GM18499 (cell line): ENCODE data around the gene TPP1.

Experiments used
- ATAC-seq: cut with Tn5 transposase; IDR thresholded peaks from one replicate; pipeline ENCODE4 v1.9.1; 2021; ENCODE audit warnings: moderate number of reproducible peaks; ENCODE audit not compliant: insufficient read depth, unreplicated experiment

Gene TPP1

DNA sequence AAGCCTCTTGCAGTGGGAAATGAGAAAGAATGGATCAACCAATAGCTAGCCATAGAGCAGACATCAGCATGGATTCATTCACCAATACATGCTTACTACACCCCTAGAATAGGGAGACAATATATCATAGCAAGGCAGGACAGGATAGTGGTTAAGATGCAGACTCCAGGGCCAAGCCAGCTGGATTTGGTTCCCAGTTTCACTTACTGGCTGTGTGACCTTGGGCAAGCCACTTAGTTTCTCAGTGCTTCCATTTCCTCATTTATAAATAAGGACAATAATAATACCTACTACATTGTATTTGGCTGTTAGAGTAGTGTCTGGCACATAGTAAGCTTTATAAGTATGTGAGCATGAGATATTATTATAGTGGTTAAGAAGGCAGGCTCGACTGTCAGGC is 29.3 kb upstream of the TPP1 start:
- no peak for ATAC-seq

DNA sequence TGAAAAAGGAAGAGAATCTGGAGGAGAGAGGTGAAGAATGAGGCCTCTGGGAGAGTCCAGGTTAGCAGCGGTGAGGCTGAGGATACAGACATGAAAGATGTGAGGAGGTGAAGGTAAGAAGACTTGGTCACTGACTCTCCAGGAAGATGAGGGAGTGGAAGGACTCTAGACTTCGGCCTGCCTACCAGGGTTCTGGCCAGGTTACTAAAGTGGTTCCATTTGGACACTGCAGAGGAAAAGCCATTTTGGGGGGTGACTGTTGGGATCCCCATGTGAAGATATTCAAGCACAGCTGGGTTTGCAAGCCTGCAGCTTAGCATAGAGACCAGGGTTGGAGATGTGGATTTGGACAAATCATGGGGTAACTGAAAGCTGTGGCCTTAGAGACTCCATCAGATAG is 28.6 kb upstream of the TPP1 start:
- ATAC-seq = no peak

DNA sequence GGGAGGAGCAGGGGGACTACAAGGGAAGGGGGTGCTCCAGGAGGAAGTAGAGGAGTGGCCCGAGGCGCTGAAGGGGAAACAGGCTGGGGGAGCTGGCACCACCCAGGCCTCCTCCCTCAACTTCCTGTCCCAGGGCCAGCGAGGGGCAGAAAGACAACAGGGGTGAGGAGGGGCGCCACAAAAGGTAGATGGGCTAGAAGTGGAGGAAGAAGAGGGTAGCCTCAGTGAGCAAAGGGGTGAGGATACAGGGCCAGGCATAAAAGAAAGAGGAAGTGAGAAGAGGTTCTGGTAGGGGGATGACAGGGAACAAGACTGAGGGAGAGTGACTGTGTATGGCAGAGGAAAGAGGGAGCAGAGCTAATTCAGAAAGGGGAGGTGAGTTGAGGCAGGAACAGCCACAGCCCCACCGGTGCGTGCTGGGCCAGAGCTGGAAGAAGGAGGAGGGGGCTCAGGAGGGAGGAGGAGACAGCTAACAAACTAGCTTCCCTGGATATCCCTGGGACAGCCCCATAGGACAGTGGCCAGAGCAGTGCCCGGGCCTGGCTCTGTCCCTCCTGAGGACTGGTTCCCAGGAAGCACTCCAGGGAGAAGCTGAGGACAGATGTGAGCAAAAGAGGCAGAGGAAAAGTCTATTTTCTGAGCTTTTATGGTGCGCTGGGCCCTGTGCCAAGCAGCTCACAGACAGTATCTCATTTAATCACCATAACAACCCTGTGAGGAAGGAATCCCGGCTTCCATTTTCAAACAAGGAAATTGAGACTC is 27.9 kb upstream of the TPP1 start:
- ATAC-seq = peak; percentile 91

DNA sequence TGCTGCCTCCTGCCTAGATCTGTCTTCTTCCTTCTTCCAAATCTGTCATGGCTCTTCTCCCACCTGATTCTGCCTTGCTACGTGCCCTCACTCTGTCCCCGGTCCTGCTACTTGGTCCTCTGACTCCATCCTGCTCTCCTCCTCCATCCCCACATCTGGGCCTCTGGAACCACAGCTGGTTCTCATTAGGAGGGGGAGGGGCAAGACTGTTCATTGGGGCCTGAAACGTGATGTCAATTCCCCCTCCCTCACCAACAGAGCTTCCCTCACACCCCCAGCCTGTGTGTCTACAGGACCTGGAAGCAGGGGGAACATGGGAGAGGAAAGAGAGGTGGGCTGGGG is 27.3 kb upstream of the TPP1 start:
- ATAC-seq = no peak

DNA sequence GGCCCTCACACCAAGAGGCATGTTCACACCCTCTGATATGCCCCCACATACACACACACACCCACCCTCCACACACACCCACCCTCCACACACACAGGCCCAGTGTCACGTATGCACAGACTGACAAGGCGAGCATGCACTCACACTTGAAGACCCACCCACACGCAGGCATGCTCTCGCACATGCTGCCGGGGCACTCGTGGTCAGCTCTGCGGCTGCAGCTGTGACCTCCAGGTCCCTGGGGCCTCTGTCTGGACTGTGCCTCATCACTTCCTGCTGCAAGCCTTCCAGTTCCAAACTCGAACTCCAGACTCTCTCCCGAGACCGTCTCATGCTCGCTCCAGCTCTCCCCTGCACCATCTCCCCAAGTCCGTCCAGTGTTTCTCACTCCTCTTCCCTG is 26.8 kb upstream of the TPP1 start:
- ATAC-seq = no peak

DNA sequence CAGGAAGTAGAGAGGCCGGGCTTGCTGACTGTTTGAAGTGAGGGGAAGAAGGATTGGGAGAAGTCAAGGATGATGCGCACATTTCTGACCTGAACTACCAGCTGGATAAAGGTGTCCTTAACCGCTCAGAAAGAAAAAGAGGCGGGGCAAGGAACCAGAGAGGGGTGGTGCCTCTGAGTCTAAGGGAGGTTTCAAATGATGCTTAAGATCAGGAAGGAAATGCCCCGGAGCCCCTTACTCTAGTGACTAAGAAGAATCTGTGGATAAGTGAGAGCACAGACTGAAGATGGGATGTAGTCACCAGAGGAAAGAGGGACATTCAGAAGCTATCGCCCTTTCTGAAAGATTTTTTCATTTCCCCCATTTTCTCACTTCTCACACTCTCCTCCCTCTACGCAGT is 23.7 kb upstream of the TPP1 start:
- no peak for ATAC-seq

DNA sequence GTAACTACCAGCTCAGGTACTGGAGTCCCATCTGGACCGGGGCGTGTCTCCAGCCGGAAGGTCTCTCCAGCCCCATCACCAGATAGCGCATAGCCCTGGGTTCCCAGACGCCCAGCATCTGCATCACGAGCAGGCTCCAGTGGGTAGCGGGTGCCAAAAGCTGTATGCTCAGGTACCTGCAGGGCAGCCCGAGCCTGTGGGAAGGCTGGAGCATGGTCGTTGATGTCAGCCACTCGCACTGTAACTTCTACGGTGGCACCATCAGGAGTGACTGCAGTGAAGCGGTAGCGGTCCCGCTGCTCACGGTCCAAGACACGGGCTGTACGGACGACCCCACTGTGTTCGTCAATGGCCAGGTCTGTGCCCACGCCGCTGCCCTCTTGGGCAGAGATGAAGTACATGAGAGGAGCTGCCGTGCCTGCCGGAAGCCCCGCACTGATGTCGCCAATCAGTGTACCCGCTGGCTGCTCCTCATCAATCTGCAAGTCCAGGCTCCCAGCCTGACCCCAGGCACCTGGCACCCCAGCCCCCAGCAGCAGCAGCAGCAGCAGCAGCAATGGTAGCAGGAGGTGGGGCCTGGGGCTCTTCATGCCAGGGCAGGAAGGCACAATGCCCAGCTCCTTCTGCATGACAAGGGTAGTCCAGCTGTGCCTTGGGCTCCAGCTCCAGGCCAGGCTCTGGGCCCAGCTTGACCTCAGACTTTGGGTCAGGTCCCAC is 21.9 kb upstream of the TPP1 start:
- ATAC-seq = no peak

DNA sequence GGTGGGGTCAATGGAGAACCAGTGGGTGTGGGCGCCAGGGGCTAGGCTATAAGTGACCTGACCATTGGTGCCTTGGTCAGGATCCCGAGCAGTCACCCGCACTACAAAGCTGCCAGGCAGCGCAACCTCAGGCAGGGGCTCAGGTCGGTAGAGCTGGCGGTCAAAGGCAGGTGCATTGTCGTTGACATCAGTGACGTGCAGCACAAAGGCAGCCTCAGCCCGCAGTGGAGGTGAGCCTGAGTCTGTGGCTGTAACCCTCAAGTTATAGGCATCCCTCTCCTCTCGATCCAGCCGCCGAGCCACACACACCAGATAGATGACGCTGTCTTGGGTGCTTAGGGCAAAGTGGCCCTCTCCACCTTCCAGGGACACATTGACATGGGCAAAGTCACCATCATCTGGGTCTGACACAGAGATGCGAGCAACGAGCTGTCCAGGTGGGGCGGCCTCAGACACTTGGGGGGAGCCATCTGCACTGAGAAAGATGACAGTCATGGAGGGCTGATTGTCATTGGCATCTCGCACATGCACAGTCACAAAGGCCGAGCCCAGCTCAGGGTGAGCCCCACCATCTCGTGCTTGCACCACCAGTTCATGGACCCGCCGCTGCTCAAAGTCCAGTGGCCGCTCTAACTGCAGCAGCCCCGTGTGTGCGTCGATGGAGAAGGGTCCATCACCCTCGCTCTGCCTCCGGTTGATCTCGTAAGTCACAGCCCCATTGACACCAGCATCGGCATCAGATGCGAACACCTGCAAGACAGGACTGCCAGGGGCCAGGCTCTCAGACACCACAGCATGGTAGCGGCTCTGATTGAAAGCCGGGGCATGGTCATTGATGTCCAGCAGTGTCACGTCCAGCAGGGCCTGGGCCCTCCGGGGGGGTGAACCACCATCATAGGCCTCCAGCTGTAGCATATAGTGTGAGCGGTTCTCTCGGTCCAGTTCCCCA is 21.1 kb upstream of the TPP1 start:
- no peak for ATAC-seq

DNA sequence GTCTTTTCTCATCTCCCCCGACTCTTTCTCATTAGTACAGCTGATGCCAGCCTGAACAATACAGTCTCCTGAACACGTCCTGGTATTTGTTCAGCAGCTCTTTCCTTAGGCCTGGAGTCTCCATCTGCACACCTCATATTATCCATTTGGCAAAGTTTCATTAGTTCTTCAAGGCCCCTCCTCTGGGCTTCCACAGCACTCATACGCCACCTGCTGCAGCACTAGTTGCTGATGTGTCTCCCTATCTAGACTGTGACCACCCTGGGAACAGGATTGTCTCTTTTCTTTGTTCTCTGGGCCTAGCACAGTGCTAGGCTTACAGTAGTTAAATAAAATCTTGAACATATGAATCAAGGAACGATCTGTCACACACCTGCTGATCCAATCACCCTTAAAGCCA is 19.2 kb upstream of the TPP1 start:
- no peak for ATAC-seq

DNA sequence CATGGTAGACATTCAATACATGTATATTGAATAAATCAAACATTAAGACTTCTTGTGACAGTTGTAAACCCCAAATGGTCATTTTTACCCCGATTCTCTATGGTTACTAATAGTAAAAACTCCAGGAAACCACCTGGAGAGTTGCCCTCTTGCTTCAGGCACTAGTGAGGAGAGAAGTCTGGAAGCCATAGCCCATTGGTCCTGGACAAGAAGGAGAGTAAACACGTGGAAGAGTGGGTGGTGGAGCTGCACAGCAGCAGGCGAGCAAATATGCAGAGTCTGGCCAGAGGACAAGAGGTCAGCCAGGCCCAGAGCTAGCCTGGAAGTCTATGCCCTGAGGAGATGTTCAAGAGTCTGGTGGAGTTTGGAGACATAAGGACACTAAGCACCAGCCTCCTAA is 18.6 kb upstream of the TPP1 start:
- ATAC-seq = no peak

DNA sequence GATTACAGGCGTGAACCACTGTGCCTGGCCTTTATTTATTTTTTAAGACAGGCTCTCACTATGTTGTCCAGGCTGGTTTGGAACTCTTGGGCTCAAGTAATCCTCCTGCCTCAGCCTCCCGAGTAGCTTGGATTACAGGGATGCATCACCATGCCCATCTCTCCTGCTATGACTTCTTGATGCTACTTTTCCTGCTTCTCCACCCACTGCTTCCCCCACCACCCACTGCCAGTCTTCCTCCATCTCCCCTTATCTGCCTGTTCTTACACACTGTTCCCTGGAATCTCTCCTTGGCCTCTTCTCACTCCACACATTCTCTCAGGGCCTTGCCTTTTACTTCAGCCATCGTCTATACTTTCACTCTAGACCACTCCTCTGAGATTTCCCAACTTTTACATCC is 17.3 kb upstream of the TPP1 start:
- ATAC-seq = no peak

DNA sequence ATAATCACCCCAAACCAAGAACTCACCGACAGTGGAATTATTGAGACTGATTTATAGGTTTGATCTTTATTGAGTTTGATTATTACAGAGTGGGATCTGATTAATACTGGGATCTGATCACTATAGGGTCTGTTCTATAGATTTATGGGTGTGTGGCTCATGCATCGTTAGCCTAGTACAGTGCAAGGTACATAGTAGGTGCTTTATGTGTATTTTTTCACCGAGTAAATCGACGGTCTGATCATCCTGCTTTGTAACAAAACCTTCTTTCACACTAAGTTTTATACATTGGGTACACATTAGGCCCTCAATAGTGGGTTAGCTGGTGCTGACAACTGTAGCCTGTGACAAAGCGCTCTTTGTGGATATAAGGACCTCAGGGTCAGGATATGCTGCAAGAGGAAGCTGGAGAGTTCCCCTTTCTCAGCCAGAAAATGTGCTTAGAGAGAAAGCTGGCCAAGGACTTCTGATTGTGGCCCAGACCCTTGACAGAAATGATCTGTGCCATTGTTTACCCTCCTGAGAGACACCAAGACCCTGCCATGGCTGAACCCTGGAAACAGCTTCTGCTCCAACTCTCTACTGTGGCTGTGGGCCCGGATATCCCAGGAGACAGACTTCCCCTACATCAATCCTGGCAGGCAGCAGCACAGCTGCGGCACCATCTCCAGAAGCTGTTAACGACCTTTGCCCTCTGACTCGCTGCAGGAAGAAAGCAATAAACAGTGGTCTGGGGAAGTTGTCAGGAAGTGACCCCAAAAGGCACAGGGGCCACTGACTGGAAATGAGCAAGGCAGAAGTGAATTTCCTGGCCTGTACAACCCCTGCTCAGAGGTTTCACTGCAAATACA is 16.1 kb upstream of the TPP1 start:
- ATAC-seq = no peak

DNA sequence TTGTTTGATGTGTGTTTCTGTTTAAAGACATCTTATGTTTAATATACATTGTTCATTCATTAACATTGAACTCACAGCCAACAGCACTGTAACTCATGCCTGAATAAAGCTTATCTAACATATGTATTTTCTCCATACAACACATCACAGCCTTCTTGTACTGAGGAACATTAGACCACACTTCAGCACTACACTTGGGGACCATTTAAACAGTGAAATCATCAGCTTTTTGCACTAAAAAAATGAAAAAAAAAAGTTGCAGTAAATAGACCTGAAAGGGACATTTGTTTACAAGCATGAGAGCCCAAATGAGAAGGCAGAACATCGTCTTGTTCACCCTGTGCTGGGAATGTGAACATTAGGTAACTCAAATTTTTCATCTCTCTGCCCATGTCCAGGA is 15.3 kb upstream of the TPP1 start:
- no peak for ATAC-seq

DNA sequence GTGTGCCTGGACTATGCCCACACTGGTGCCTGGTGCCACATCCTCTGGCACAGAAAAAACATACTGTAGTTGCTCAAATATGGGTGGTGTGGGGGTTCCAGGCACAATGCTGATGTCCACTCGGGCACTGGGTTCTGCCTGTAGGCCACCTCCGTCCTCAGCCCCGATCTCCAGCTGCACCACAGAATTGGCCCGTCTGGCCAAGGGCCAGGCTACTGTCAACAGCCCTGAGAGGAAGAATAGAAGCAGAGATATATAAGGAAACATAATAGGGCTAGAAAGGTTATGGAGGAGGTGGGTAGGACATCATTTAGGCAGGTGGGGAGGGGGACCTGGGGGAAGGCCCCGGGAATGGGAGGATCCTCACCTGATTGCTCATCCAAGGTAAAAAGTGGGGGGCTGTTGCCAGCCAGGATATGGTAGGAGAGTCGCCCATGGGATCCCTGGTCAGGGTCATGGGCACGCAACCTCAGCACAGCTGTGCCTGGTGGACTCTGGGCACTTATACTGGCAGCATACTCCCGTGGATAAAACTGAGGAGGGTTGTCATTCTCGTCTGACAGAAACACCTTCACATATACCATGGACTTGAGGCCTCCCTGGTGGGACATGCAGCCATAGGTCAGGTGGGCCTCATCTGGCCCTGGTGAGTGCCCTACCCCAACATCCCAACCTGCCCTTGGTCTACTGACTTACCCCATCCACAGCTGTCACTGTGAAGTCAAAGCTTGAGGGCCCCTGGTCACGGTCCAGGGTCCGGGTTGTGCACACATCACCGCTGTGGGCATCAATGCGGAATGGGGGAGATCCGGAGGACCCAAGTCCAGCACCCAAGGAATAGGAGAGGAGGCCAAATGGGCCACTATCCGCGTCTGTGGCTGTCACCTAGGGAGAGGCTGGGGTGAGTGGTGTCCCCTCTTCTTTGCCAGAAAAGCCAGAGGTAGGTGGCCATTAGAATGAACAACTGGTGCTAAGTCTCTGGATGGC is 14.5 kb upstream of the TPP1 start:
- ATAC-seq = no peak

DNA sequence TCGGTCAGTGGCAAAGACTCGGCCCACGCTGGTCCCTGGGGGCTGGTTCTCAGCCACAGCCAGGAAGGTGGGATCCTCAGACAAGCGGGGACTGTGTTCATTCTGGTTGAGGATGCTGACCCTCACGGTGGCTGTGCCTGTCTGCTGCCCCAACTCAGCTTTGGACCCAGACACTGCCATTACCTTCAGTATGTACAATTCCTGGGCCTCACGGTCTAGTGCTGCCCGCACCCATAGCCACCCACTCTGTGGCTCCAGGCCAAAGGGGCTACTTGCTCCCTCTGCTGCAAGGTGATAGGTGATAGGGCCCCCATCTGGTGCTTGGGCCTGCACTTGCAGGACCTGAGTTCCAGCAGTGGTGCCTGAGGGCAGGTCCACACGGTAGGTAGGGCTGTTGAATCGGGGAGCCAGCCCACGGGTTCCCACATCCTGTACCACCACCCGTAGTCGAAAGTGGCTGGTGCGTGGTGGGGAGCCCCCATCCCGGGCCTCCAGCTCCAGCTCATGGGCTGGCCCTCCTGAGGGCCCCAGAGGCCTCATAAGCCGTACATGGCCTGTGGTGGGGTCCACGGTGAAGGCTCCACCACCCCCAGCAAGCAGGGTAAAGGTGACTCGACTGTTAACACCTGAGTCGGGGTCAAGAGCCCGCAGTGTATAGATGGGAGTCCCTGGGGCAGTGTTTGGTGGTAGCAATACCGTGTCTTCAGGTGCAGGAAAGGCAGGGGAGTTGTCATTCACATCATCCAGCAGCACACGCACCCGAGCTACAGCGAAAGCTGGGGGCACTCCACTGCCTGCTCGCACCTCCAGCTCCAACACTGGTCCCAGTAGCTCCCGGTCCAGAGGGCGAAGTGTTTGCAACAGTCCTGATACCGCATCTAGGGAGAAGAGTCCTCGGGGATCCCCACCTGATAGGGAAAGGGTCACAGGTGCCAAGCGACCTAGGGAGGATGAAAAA is 13.2 kb upstream of the TPP1 start:
- ATAC-seq = no peak

DNA sequence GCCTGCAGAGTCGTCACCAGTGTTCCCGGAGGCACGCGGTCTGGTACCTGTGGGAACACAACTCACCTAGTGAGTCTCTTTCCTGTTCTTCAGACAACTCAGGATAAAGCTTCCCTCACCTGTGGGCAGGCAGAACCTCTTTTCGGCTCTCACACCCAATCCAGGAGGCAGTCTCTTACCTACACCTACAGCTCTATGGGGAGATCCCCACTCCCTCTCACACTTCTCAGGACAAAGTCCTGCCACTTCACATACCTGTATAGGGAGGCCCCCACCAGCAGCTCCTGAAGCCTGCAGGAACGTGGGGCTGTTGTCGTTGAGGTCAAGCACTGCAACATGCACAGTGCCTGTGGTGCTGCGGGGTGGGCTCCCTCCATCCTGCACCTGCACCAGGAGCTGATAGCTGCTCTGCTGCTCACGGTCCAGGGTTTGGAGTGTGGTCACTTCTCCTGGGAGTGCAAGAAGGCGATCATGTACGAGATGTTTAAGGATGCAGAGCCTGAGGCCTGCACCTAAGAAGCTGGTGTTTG is 12.2 kb upstream of the TPP1 start:
- ATAC-seq = no peak

DNA sequence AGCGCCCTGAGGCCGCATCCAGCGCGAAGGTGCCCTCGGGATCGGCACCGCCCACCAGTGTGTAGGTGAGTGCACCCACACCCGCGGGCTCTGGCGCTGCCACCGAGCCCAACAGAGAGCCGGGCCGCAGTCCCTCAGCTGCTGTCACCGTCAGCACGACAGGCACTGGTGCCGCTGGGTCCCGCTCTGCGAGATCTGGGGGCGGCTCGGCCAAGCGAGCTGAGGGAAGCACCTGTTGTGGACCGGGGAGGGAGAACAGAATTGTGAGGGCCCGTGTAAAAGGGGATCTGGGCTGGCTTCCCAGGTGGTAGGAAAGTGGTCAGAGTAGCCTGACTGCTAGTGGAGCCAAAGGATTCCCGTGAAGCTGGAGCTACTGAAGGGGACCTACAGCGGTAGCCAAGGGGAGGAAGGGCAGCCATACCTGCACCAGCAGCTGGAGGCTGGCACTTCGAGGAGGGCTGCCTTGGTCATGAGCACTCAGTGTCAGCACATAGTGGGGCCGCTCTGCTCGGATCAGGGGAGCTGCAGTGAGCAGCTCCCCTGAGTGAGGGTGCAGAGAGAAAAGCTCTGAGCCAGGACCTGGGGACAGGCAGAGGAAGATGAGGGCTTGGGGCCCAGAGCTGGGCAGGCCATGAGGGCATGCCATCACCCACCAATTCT is 11.5 kb upstream of the TPP1 start:
- ATAC-seq = no peak
